ENCODE measurements around the gene PLEKHN1.

The PLEKHN1 gene

DNA sequence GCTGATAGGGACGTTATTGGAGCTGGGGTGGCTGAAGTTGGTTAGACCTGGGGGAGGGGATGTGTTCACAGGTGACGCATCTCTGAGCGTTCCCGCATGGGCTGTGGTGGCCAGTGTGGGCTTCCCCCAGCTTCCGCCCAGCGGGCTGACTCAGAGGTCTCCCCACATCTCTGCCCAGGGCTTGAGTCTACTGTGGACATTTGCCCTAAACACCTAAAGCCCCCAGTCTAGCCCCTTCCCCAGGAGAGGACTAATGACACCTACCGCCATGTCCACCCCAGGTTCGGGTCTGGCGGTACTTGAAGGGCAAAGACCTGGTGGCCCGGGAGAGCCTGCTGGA lies 55.6 kb downstream of the PLEKHN1 start:
- Histone ChIP-seq H3K4me3 (ENCODE audit: low read depth, low read length) (no peak overlapping the region), H3K9me3 (ENCODE audit: control insufficient read depth, insufficient read depth, low read depth, low read length) (no peaks in the 10 kb centered on the region), H3K27ac (ENCODE audit: extremely low read depth, low read depth, low read length) (no peak overlapping the region), H3K36me3 (ENCODE audit: control insufficient read depth in 2 of 2, insufficient read depth in 1 of 2, low read length in 2 of 2) (peaks cover 0 to 39% of the 10 kb centered on the region in 2 experiments; a peak in 1 of 3 replicates), H3K4me1 (ENCODE audit: control insufficient read depth, insufficient read depth, low read length) (peaks cover 3% of the 10 kb centered on the region; the same call in 1 of the 2 replicates)
- ChIA-PET CTCF (interaction anchor here (0.6 to 2.4 kb wide), 5 partner anchors 19 to 80 kb away, joined by 4 to 8 read pairs (median 4); no protein-coding TSS in a partner anchor), POLR2A (interaction anchor here (0.7 to 5.6 kb wide), 3 partner anchors 18 to 37 kb away, joined by 3 to 44 read pairs (median 11); partner anchors contain the start of gene HES4)
- TF ChIP-seq, protein P1, sequence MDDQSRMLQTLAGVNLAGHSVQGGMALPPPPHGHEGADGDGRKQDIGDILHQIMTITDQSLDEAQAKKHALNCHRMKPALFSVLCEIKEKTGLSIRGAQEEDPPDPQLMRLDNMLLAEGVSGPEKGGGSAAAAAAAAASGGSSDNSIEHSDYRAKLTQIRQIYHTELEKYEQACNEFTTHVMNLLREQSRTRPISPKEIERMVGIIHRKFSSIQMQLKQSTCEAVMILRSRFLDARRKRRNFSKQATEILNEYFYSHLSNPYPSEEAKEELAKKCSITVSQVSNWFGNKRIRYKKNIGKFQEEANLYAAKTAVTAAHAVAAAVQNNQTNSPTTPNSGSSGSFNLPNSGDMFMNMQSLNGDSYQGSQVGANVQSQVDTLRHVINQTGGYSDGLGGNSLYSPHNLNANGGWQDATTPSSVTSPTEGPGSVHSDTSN (CRISPR knock-in tag; IDR thresholded peaks at IDR 0.05): no peak
- no peak for TF ChIP-seq ZNF626 (tag by site-specific recombination; IDR thresholded peaks at IDR 0.05)
- TF ChIP-seq ZNF423 (tag by site-specific recombination; IDR thresholded peaks at IDR 0.05): no peak
- TF ChIP-seq ZNF23 (tag by site-specific recombination; IDR thresholded peaks at IDR 0.05; ENCODE audit: borderline replicate concordance): no peak
- no peak for TF ChIP-seq ZNF629 (tag by site-specific recombination; IDR thresholded peaks at IDR 0.05)
- no peak for TF ChIP-seq WT1 (tag by site-specific recombination; IDR thresholded peaks at IDR 0.05)
- TF ChIP-seq, protein P2, sequence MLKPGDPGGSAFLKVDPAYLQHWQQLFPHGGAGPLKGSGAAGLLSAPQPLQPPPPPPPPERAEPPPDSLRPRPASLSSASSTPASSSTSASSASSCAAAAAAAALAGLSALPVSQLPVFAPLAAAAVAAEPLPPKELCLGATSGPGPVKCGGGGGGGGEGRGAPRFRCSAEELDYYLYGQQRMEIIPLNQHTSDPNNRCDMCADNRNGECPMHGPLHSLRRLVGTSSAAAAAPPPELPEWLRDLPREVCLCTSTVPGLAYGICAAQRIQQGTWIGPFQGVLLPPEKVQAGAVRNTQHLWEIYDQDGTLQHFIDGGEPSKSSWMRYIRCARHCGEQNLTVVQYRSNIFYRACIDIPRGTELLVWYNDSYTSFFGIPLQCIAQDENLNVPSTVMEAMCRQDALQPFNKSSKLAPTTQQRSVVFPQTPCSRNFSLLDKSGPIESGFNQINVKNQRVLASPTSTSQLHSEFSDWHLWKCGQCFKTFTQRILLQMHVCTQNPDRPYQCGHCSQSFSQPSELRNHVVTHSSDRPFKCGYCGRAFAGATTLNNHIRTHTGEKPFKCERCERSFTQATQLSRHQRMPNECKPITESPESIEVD (tag by site-specific recombination; IDR thresholded peaks at IDR 0.05): no peak
- no peak for TF ChIP-seq ZNF121 (tag by site-specific recombination; IDR thresholded peaks at IDR 0.05)
- no peak for TF ChIP-seq ZNF830 (tag by site-specific recombination; IDR thresholded peaks at IDR 0.05; ENCODE audit: low read depth)
- no peak for TF ChIP-seq ZNF16 (tag by site-specific recombination; IDR thresholded peaks at IDR 0.05; ENCODE audit: low read depth)
- no peak for TF ChIP-seq ZNF549 (tag by site-specific recombination; IDR thresholded peaks at IDR 0.05)
- no peak for TF ChIP-seq ZNF155 (tag by site-specific recombination; IDR thresholded peaks at IDR 0.05)
- TF ChIP-seq ZNF621 (tag by site-specific recombination; IDR thresholded peaks at IDR 0.05): no peak
- TF ChIP-seq ZNF670 (tag by site-specific recombination; IDR thresholded peaks at IDR 0.05; ENCODE audit: low read depth): no peak
- no peak for TF ChIP-seq ZNF843 (tag by site-specific recombination; IDR thresholded peaks at IDR 0.05)
- no peak for TF ChIP-seq ZNF660 (tag by site-specific recombination; IDR thresholded peaks at IDR 0.05)
- TF ChIP-seq ZFHX2 (tag by site-specific recombination; conservative IDR thresholded peaks at IDR 0.05): no peak
- TF ChIP-seq, protein P3, sequence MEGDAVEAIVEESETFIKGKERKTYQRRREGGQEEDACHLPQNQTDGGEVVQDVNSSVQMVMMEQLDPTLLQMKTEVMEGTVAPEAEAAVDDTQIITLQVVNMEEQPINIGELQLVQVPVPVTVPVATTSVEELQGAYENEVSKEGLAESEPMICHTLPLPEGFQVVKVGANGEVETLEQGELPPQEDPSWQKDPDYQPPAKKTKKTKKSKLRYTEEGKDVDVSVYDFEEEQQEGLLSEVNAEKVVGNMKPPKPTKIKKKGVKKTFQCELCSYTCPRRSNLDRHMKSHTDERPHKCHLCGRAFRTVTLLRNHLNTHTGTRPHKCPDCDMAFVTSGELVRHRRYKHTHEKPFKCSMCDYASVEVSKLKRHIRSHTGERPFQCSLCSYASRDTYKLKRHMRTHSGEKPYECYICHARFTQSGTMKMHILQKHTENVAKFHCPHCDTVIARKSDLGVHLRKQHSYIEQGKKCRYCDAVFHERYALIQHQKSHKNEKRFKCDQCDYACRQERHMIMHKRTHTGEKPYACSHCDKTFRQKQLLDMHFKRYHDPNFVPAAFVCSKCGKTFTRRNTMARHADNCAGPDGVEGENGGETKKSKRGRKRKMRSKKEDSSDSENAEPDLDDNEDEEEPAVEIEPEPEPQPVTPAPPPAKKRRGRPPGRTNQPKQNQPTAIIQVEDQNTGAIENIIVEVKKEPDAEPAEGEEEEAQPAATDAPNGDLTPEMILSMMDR (tag by site-specific recombination; IDR thresholded peaks at IDR 0.05): no peak
- TF ChIP-seq ZNF132 (tag by site-specific recombination; IDR thresholded peaks at IDR 0.05; ENCODE audit: borderline replicate concordance): no peak
- TF ChIP-seq EGR2 (tag by site-specific recombination; IDR thresholded peaks at IDR 0.05; ENCODE audit: low read depth): no peak

DNA sequence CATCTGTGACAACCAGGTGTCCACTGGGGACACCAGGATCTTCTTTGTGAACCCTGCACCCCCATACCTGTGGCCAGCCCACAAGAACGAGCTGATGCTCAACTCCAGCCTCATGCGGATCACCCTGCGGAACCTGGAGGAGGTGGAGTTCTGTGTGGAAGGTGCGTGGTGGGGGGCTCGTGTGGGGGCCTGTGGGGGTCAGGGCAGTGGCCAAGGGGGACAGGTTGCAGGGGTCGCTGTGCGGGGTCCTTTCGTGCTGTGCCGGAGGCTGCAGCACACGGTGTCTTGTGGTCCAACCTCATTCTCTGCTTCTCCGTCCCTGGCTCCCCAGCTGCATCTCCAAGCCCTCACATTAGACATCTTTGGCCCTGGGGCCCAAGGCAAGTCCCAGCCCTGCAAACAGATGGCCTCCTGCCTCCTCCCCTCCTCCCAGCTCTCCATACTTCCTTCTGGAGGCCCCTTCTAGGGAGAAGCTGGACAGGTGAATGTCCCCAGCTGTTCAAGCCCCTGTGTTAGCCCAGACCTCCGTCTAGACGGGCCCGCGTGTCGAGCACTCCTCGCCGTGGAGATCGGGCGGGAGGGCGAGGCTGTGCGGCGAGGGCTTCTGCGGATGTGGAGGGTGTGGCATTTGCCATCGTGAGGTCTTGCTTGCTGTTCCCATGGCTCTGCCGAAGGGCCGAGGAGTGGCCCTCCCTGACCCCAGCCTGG lies 56.2 kb downstream of the PLEKHN1 start:
- ChIA-PET POLR2A (interaction anchor here (0.6 to 1.0 kb wide), 3 partner anchors 18 to 117 kb away, joined by 3 to 11 read pairs (median 6); no protein-coding TSS in a partner anchor), CTCF (interaction anchor here (0.5 to 2.4 kb wide), 5 partner anchors 29 to 80 kb away, joined by 3 to 8 read pairs (median 4); no protein-coding TSS in a partner anchor)
- Histone ChIP-seq H3K4me3 (ENCODE audit: low read depth, low read length) (no peak overlapping the region), H3K36me3 (ENCODE audit: control insufficient read depth in 2 of 2, insufficient read depth in 1 of 2, low read length in 2 of 2) (peaks cover 0 to 44% of the 10 kb centered on the region in 2 experiments; a peak in 1 of 3 replicates), H3K9me3 (ENCODE audit: control insufficient read depth, insufficient read depth, low read depth, low read length) (no peaks in the 10 kb centered on the region), H3K27ac (ENCODE audit: extremely low read depth, low read depth, low read length) (no peak overlapping the region), H3K4me1 (ENCODE audit: control insufficient read depth, insufficient read depth, low read length) (peaks cover 3% of the 10 kb centered on the region; the same call in 1 of the 2 replicates)
- no peak for TF ChIP-seq ZNF16 (tag by site-specific recombination; IDR thresholded peaks at IDR 0.05; ENCODE audit: low read depth)
- TF ChIP-seq ZNF768 (tag by site-specific recombination; IDR thresholded peaks at IDR 0.05): no peak
- TF ChIP-seq ZNF596 (tag by site-specific recombination; IDR thresholded peaks at IDR 0.05): no peak
- TF ChIP-seq ZNF571 (tag by site-specific recombination; IDR thresholded peaks at IDR 0.05): no peak
- TF ChIP-seq ZNF239 (tag by site-specific recombination; IDR thresholded peaks at IDR 0.05): no peak
- TF ChIP-seq ZNF560 (tag by site-specific recombination; IDR thresholded peaks at IDR 0.05; ENCODE audit: borderline replicate concordance): no peak
- TF ChIP-seq ZNF701 (tag by site-specific recombination; IDR thresholded peaks at IDR 0.05): no peak
- TF ChIP-seq ZNF660 (tag by site-specific recombination; IDR thresholded peaks at IDR 0.05): no peak
- no peak for TF ChIP-seq ZEB2 (tag by site-specific recombination; IDR thresholded peaks at IDR 0.05)
- no peak for TF ChIP-seq ZNF354C (tag by site-specific recombination; IDR thresholded peaks at IDR 0.05; ENCODE audit: borderline replicate concordance, low read depth)
- TF ChIP-seq BCL11A (tag by site-specific recombination; IDR thresholded peaks at IDR 0.05; ENCODE audit: low read depth): no peak

Data from HEK293 (cell line).